ENCODE results near the gene COX17.
"Not testable (repeated sequence)": the region's sequence is repeated elsewhere in the genome, so short reads cannot be mapped to it uniquely, and the experiment has no call there.

Gene COX17, protein sequence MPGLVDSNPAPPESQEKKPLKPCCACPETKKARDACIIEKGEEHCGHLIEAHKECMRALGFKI

GRCh38 chr3:119676771-119677640, at the start of gene COX17:
Gene COX17, minus strand, starts transcription at chr3:119677406. Its CDS starts 96 bp downstream, at chr3:119677310.
- DNase-seq = peak; percentile 94

GRCh38 chr3:119726909-119727308, 49.7 kb upstream of the COX17 start:
- DNase-seq = no peak

DNA sequence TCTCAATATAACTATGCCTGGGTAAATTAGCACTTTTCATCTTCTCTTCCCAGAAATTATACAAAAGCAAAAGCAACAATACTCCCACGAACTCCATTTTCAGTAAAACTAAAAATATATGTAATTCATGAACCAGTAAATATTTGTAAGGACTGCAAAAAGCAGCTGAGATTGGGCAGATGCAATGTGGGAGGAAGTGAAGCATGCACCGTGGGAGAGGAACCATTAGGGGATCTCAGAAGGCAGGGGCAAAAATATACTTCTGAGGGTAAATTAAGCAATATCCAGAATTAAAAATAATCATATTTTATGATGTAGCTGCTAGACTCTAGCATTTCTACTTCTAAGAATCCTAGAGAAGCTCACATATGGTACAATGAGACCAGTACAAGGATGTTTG, 45.8 kb upstream of the COX17 start:
- no peak for DNase-seq

- no peak for DNase-seq
Measured at GRCh38 chr3:119717520-119717919, 40.3 kb upstream of the COX17 start.

DNA sequence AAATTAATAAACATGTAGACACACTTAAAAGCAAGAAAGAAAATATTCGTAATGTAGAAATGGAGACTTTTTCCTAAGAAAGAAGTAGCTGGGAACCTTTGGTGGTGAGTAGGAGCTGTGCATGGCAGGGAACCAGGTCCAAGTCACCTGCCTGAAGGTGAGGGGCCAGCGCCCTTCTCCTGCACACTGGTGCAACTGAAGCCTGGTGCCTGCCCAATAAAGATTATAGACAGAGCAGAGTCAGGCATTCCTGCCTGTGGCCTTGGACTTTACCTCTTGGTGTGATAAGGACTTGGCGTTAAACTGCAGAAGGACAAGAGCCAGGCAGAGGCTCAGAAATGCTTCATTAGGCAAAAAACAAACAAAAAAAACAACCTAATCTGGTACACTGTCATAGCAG, 39.8 kb upstream of the COX17 start:
- no peak for DNase-seq

GRCh38 chr3:119715105-119715504, 37.9 kb upstream of the COX17 start:
- DNase-seq = no peak

- no peak for DNase-seq
Measured at GRCh38 chr3:119703820-119704531, 26.8 kb upstream of the COX17 start.

- DNase-seq = peak; percentile 82
Measured at GRCh38 chr3:119702530-119703527, 25.6 kb upstream of the COX17 start, which contains the start of gene CFAP91. Gene CFAP91, plus strand, starts transcription at chr3:119703022. Its CDS starts 77 bp downstream, at chr3:119703099.

- DNase-seq = no peak
Measured at GRCh38 chr3:119700920-119701734, 23.9 kb upstream of the COX17 start.

DNA sequence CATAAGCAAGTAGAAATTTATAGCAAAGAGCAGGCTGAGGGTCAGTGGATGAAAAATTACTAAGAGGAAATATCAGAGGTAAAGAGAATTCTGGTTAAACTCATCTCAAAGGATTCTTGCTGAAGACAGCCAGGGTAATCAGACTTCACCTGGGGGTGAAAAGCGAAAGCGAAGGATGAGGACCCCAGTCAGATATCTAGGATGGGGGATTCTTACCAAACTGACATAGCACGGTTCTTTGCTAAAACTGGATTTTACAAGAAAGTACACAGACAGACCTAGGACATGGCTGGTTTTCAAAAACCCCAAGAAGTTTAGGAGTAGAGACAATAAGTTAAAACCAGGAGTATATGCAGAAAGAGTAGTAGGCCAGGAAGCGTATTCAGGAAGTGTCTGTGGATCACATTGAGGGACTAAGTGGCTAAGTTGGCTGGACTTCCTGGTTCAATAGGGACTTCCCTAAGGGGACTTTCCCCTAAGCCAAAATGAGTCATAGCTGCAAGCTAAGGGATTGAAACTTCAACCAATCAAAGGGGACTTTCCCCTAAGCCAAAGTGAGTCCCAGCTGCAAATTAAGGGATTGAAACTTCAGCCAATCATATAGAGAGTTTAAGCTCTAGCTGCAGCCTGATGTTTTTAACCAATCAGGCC, 23.2 kb upstream of the COX17 start:
- DNase-seq = no peak

DNA sequence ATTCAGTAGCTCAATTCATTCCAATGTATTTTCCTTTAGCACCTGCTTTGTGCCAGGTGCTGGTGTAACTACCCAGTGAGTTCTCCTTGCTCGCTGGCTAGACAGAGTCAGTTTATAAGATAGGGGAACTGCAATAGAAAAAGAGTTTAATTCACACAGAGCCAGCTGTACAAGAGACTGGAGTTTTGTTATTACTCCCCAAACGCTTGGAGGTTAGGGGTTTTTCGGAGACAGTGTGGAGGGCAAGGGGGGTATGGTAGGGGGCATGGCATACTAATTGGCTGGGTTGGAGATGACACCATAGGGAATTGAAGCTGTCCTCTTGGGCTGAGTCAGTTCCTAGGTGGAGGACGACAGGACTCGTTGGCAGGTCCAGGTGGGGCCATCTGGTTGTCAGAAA, 20.2 kb upstream of the COX17 start:
- no peak for DNase-seq

DNA sequence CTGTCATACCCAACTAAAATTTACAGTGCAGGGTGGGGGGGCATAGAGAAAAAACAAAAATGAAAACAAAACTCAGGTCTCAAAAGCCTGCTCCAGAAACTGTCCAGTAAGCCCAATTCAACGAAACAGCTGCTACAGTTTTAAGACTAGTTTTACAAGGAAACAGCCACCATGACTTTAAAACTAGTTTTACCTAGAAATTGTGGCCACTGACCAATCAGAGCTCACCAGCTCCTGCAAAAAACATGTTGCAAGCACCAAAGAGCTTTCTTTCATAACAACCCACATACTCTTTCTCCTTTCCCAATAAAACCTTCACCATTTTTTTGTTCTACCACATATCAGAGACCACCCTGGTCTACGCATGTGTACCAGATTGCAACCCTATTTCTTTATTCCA, 18.3 kb upstream of the COX17 start:
- no peak for DNase-seq

GRCh38 chr3:119690043-119690656, 12.9 kb upstream of the COX17 start:
- no peak for DNase-seq

DNA sequence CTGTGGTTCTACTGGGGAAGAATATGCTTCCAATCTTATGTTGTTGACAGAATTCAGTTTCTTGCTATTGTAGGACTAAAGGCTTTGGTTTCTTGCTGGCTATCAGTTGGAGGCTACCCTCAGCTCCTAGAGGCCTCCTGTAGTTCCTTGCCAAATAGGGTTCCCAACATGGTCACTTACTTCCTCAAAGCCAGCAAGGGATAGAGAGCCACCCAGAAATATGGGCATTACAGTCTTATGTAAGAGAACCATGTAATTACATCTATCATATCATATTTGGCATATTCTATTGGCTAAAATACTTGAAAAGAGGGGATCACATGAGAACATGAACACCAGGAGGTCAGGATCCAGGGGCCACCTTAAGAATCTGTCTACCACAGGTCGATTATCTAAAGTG, 6.2 kb upstream of the COX17 start:
- DNase-seq = no peak

DNA sequence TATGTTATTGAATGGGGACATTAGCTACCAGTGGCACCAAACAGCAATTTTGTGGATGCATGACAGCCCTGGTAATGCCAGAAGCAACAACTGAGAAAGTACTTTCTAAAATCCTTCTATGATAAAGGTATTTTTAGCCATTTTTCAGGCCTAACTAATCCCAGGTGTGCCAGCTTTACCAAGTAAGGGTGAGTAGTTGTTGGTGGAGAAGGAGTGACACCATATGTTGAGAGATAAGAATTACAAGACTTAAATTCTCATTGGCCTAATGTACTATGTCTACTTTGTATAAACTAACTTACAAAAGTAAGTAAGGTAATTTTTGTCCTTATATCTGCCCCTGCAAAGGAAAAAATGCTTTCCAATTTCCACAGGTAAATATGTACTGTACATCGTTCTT, 4.1 kb upstream of the COX17 start:
- DNase-seq = no peak

GRCh38 chr3:119679874-119680273, 2.7 kb upstream of the COX17 start:
- no peak for DNase-seq

GRCh38 chr3:119678209-119678608, 1.0 kb upstream of the COX17 start:
- DNase-seq = not testable (repeated sequence)

DNA sequence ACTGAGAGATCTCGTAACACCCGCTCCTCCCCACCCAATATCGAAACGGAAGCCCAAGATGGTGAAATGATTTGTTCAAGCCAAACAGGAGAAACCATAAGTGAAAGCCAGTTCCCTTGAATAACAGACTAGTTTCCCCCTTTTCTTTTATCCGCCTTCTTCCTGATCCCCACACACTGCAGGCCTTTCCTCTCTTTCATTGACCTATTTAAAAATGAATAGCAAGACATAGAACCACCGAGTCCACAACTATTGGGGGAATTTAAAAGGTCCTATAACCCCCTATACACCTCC, 382 bp upstream of the COX17 start:
- no peak for DNase-seq

- peak; percentile 26 for DNase-seq
Measured at GRCh38 chr3:119676020-119676419, 1.2 kb downstream of the COX17 start.

- DNase-seq = no peak
Measured at GRCh38 chr3:119675188-119675874, 1.9 kb downstream of the COX17 start.
